NCI-H1048 (cell line): Measurements from ENCODE around the gene NVL.

Experiments used
- DNase-seq: peaks from one replicate; lab custom pipeline; 2025; lab: John Stamatoyannopoulos, UW

Gene NVL

GRCh38 chr1:224282140-224282539 lies 47.8 kb downstream of the NVL start:
- no peak for DNase-seq

- no peak for DNase-seq
Measured at GRCh38 chr1:224276771-224277487, 53.0 kb downstream of the NVL start.

GRCh38 chr1:224274970-224275626 lies 54.9 kb downstream of the NVL start:
- DNase-seq = no peak

- no peak for DNase-seq
Measured at GRCh38 chr1:224273641-224274040, 56.3 kb downstream of the NVL start.

- DNase-seq = no peak
Measured at GRCh38 chr1:224271106-224271505, 58.9 kb downstream of the NVL start.

GRCh38 chr1:224267925-224268324 lies 62.0 kb downstream of the NVL start:
- DNase-seq = no peak

- no peak for DNase-seq
Measured at GRCh38 chr1:224266915-224267856, 62.8 kb downstream of the NVL start.

GRCh38 chr1:224266105-224266914 lies 63.7 kb downstream of the NVL start:
- DNase-seq = no peak

- no peak for DNase-seq
Measured at GRCh38 chr1:224264321-224264720, 65.7 kb downstream of the NVL start.

- no peak for DNase-seq
Measured at GRCh38 chr1:224262373-224263054, 67.5 kb downstream of the NVL start.

- DNase-seq = no peak
Measured at GRCh38 chr1:224259986-224260385, 70.0 kb downstream of the NVL start.

- DNase-seq = no peak
Measured at GRCh38 chr1:224258351-224258750, 71.6 kb downstream of the NVL start.

GRCh38 chr1:224256640-224257039 lies 73.3 kb downstream of the NVL start:
- no peak for DNase-seq

GRCh38 chr1:224253721-224254120 lies 76.3 kb downstream of the NVL start:
- no peak for DNase-seq

- DNase-seq = no peak
Measured at GRCh38 chr1:224252479-224252878, 77.5 kb downstream of the NVL start.

GRCh38 chr1:224251741-224252146 lies 78.2 kb downstream of the NVL start:
- DNase-seq = no peak

GRCh38 chr1:224245188-224245587 lies 84.8 kb downstream of the NVL start:
- DNase-seq = no peak

- DNase-seq = no peak
Measured at GRCh38 chr1:224238756-224239155, 91.2 kb downstream of the NVL start.

- no peak for DNase-seq
Measured at GRCh38 chr1:224238212-224238611, 91.8 kb downstream of the NVL start.

- no peak for DNase-seq
Measured at GRCh38 chr1:224237119-224237881, 92.7 kb downstream of the NVL start.
